Stimulated activated naive CD8-positive, alpha-beta T cell treated with anti-CD3 and anti-CD28 coated beads, Interleukin-15, Interleukin-2, amounts not matched to agents 100 U/mL and 50 U/mL, for 24 hours (primary cell): ENCODE measurements around the gene SHB.

ENCODE experiments used
- ATAC-seq: fragments of 150-1000 bp; cut with Tn5 transposase; one replicate; pipeline ENCODE4 v1.10.0; 2021
- DNase-seq: peaks from one replicate; pipeline ENCODE4 v3.0.0; 2021

The SHB gene

DNA sequence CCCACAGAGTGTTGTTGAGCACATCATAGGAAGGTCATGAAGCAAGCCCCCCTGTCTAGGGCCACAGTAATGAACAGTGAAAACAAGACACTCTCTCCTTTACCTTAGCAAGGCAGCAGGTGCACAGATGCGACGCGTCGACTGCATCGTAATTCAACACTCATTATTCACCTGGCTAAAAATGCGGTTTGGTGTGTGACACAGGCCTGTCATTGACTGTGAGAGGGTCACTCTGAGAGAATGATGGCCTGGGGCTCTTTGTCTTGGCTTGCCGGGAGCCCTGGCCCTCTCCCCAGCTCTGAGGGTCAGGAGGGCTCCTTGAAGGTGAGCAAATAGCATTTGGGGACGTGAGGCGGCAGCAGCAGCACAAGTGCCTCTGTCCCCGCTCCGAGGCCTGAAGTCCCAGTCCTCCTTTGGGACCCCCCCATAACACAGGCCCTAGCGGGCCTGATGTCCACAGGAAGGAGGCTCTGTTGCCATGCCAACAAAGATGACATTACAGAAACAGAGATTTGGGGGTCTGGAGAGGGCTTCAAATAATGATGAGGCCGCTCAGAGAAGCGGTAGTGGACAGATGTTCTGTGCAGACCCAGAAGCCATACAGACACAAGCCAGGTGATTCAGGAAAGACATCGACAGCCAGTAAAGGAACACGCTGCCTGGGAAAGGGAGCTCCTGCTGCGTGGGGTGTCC lies 46.7 kb downstream of the SHB start:
- DNase-seq: no peak
- no peak for ATAC-seq

DNA sequence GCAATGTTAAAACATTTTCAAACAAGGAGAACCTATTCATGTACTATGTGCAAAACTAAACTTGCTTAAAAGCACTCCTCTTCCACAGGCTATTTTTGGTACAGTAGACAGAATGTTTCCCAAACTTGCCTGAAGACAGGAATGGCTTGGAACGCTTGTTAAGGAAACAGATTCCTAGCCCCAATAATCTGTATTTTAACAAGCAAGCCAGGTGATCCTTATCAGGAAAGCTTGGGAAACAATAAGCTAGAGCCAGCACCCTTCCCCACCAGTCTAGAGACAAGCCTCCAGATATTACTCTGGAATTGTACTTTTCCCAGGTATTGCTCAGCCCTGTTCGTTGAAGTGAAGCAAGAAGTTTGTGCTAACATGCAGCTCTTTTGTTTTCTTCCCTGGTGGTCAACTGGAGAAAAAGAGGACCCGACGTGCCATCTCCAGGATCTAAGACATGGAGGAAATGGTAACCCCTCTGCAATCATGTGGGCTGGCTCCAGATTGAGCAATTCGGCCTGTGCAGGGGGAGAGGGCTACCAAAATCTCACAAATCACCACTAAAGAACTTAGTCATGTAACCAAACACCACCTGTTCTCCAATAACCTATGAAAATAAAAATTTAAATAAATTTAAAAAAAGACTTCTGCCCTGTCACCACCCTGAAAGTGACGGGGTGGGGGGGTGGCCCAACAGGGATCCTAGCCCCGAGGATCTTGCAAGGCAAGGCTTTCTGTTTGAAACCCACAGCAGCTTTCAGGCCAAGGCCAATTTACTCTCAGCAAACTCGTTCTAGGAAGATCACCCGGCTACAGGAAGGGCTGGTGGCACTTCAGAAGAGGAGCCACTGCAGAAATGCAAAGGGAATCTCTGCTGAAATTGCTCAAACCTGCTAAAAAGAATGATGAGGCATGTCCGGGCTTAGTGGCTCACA lies 48.6 kb downstream of the SHB start:
- ATAC-seq (no peak), DNase-seq (no peak)

- ATAC-seq (no peak), DNase-seq (no peak)
These were observed 49.3 kb downstream of the SHB start for GRCh38 chr9:38019731-38020130.

DNA sequence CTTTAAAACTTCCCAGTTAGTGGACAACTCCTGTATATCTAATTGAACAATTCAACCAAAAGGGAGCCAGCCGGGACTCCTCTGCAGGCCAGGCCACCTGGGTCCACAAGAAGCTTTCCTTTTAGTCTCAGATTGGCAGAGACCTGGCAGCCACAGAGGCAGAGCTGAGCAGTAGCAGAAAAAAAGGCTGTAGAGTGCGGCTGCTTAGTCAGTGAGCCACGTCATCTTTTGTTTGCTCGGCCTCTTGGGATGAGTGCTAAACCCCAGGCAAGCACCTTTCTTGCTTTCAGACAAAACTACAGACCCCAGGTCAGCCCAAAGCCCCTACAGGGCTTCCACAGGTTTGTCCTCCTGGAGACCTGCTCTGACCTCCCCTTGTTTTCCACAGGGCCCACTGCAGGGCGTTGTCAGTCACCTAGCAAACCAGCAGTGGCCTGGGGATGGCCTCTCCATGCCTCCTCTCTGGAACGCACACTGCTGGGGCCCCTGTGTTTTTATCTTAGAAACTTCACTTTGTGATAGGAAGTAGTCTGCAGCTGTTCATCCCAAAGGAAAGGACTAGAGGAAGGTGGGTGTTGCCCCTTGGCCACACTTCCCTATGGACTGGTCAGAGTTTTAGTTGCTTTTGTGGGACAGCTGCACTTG lies 49.9 kb downstream of the SHB start:
- ATAC-seq (no peak), DNase-seq (no peak)

DNA sequence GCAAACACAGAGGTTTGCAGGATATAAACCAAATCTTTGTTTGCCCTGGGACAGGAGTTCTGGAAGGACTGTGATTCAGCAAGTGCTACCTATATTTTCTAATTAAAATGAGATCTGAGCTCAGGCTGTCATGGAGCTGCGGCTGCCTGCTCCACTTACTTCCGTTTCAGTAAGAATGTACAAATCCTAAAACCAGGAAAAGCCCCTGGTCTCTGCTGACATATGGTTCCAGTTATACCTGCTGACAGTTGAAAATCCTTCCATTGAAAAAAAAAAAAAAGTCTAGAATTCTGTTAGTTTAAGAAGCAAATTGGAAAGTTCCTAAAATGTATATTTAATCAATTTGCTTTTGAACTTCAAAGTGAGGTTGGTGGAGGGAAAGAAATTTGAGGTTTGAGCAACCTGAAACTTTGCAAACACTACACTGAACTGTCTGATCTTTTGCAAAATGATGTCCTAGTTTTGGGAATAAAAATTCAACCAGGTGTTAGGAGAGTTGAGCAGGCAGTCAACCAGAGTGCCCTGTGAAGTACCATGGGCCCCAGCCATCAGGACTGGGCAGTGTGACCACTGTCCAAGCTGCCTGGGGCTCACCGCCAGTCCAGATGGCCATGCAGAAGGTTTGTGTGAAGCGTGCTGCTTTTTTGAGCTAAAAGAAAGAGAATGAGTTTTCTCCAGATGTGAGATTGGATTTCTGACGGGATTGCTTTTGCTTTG lies 50.6 kb downstream of the SHB start:
- ATAC-seq (no peak), DNase-seq (no peak)

DNA sequence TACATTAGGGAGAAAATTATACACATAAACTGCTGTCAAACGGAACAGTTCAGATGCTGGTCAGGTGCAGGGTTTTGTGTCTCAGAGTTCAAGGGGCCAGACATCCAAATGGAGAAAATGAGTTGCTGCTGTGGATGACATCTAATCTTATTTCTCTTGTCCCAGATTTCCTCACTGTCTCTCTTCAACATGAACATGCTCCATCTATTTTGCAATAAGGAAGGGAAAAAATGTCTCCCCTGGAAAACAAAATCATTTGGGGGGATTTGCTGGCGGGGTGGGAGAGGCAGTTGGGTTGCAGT lies 51.2 kb downstream of the SHB start:
- DNase-seq: no peak
- ATAC-seq: no peak

DNA sequence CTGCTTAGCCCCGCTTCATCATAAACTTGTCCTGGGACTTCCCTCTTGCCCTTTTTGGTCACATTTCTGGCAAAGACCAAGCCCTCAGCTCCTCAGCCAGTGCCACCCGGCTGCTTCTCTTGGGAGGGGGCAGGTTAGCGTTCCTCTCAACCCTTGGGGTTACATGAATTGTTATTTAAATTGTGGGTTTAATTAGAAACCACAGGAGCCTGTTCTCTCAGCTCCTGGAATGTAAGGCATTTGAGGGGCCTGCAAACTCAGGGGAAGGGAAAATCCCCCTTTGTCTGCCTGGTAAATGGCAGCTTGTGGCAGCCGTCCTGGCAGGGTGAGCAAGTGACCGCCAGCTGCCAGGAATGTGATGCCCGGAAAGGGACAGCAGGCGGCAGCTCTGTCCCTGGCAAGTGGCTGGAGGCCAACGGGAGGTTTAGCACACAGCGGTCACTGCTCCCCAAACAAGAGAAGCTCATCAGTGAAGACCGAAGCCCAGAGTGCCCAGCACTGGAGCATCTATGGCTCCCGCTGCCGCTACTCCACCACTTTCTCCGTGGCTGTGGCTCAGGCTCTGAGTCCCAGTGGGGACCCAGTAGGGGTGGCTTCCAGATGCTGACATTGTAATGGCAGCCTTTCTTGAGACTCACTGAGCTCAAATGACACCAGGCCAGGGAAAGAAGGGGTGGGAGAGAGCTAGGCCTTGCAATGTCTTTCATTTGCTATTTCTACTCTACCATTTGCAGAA lies 51.7 kb downstream of the SHB start:
- DNase-seq: no peak

DNA sequence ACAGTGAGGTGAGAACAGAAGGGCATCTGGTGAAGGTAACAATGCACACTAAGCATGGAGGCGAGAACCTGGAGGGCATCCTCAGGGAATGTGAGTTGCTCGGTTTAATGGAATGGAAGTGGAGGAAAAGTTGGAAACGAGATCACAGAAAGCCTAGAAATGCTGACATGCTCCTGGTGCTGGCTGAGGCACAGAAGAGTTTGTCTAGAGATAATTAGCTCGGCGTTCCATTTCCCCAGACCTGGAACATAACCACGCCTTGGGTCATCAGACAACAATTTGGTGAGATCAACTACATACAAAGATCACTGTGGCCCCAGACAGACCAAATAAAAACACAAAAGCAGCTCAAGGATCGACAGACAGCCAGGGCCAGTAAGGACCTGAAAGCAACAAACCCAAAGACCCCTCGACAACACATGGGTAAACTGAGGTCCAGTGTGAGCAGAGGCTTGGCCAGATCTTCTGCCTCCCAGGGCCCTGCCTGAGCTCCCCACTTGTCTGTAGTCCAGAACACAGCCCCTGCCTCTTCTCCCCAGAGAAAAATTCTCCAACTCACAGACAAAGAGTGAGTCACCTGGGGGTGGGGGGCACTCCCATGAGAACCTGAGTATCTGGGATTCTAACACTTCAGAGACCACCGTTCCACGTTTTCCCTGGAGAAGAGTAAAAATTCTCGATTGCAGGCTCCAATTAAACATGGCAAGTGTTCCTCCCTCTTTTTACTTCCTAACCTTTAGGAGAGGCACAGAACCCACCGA lies 52.5 kb downstream of the SHB start:
- no peak for ATAC-seq
- DNase-seq: no peak

More for the DNA sequence above, 51.7 kb downstream of the SHB start:
- no peak for ATAC-seq

GRCh38 chr9:38015906-38016305 lies 53.1 kb downstream of the SHB start:
- no peak for DNase-seq
- no peak for ATAC-seq

DNA sequence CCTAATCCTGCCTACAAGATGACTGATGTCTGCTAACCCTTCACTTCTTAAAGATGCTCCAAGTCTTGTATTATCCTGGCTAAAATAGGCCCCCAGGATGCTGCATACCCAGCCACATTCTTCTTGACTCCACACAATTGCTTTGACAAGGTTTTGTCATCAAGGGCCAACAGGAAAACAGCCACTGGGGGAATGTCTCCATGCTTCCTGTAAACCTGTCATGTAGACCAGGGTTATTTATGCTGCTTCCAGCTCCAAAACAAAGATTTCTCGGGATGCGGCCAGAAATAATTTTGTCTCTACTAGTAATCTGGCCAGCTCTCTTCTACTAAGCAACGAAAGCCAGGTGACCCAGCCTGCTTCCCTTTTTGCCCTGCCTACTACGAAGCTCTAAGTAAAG lies 53.8 kb downstream of the SHB start:
- ATAC-seq: no peak

GRCh38 chr9:38012767-38013450 lies 56.1 kb downstream of the SHB start:
- ATAC-seq: no peak

More for the DNA sequence above, 53.8 kb downstream of the SHB start:
- no peak for DNase-seq

GRCh38 chr9:38011991-38012390 lies 57.0 kb downstream of the SHB start:
- DNase-seq (no peak), ATAC-seq (no peak)

More at GRCh38 chr9:38012767-38013450, 56.1 kb downstream of the SHB start:
- no peak for DNase-seq

- DNase-seq: no peak
- no peak for ATAC-seq
These were observed 57.9 kb downstream of the SHB start for GRCh38 chr9:38010918-38011704.

- DNase-seq (no peak), ATAC-seq (no peak)
These were observed 59.0 kb downstream of the SHB start for GRCh38 chr9:38009990-38010389.

- no peak for DNase-seq
- ATAC-seq: no peak
These were observed 60.0 kb downstream of the SHB start for GRCh38 chr9:38009035-38009501.

GRCh38 chr9:38008168-38009034 lies 60.6 kb downstream of the SHB start:
- ATAC-seq (peak; percentile 88), DNase-seq (peak; percentile 81)

- DNase-seq (no peak), ATAC-seq (no peak)
These were observed 62.0 kb downstream of the SHB start for GRCh38 chr9:38007016-38007415.

GRCh38 chr9:38006163-38006562 lies 62.9 kb downstream of the SHB start:
- ATAC-seq (no peak), DNase-seq (no peak)
